Panc1 (cell line): ENCODE measurements around the gene CDK6. TPM values are rescaled to one million over a fixed set of nuclear protein-coding genes. Genes with fewer than 3 reads are reported as not detected.
A peak's percentile ranks its signal among the peaks of the same experiment; 100 is the strongest.

Experiments
- ATAC-seq: fragments of 200-7000 bp; cut with Tn5 transposase; 2 replicates; pipeline ENCODE4 v1.9.1; 2020; ENCODE audit warnings: mild to moderate bottlenecking, moderate library complexity
- BruUV-seq: library from RNA; stranded (reverse); fragments of 400-500 nt; replicated peaks from 2 replicates; lab custom pipeline; 2021; lab: Mats Ljungman, UMichigan
- CTCF ChIA-PET: fragments of 300-600 bp; sonication (Branson Sonifier 250); formaldehyde crosslinking; loops from one replicate; lab custom pipeline; 2022; ENCODE audit warnings: antibody characterized with exemption; lab: Charles Lee
- POLR2A ChIA-PET: fragments of 300-600 bp; sonication (Branson Sonifier 250); formaldehyde crosslinking; loops from one replicate; lab custom pipeline; 2022; ENCODE audit warnings: antibody characterized with exemption; lab: Charles Lee
- DNase-seq: peaks from one replicate; pipeline ENCODE4 v3.0.0-alpha.2; 2010; ENCODE audit warnings: low read depth, low spot score
- H3K27ac ChIP-seq: 2 replicates; pipeline ENCODE4 v1.5.1; 2011; ENCODE audit warnings: mild to moderate bottlenecking, low read length, inconsistent platforms
- H3K27me3 ChIP-seq: fragments of 200-500 bp; sonication (Bioruptor generic); 2 replicates; pipeline ENCODE4 v1.6.0; 2014; ENCODE audit warnings: low read length, inconsistent platforms; ENCODE audit not compliant: control insufficient read depth, insufficient read depth
- H3K36me3 ChIP-seq: fragments of 200-500 bp; sonication (Bioruptor generic); 2 replicates; pipeline ENCODE4 v1.5.1; 2014; ENCODE audit warnings: inconsistent platforms, mild to moderate bottlenecking, low read length, moderate library complexity; ENCODE audit not compliant: control insufficient read depth, insufficient read depth
- H3K4me1 ChIP-seq: 2 replicates; pipeline ENCODE4 v1.5.1; 2011; ENCODE audit warnings: inconsistent platforms, mild to moderate bottlenecking, low read length, moderate library complexity; ENCODE audit not compliant: control insufficient read depth, insufficient read depth
- H3K4me3 ChIP-seq, 2 experiments: 2 replicates each; pipeline ENCODE4 v1.5.1; 2011 to 2012; ENCODE audit warnings: low read depth in 2 of 2, low read length in 2 of 2, mild to moderate bottlenecking in 2 of 2, inconsistent platforms in 1 of 2, moderate library complexity in 1 of 2
- H3K9me3 ChIP-seq: fragments of 200-500 bp; sonication (Bioruptor generic); 2 replicates; pipeline ENCODE4 v1.5.1; 2014; ENCODE audit warnings: low read depth, mild to moderate bottlenecking, inconsistent platforms, low read length, moderate library complexity; ENCODE audit not compliant: control insufficient read depth, insufficient read depth
- CTCF ChIP-seq: fragments of 450-650 bp; IDR thresholded peaks from 2 replicates; pipeline ENCODE4 v1.5.1; 2017; ENCODE audit warnings: mild to moderate bottlenecking
- POLR2AphosphoS5 ChIP-seq: IDR thresholded peaks from 2 replicates; pipeline ENCODE4 v1.6.1; 2012; ENCODE audit warnings: mild to moderate bottlenecking, low read depth, low read length, moderate library complexity
- SIN3A ChIP-seq: IDR thresholded peaks from 2 replicates; pipeline ENCODE4 v1.6.1; 2012; ENCODE audit warnings: low read depth, mild to moderate bottlenecking, low read length, moderate library complexity, borderline replicate concordance; ENCODE audit not compliant: insufficient read depth
- TCF7L2 ChIP-seq: IDR thresholded peaks from 2 replicates; pipeline ENCODE4 v1.6.1; 2011; ENCODE audit warnings: mild to moderate bottlenecking, low read depth, low read length, inconsistent platforms
- in situ Hi-C: cut with HindIII; loops from 2 replicates; pipeline ENCODE4 v1.10.0; 2016; ENCODE audit warnings: low sequenced_read_pairs, low pct_unique_long_range_greater_than_20kb
- intact Hi-C: fragments of 100-400 bp; cut with micrococcal nuclease; formaldehyde crosslinking; loops from one replicate; pipeline ENCODE4 v1.10.0; 2022; ENCODE audit not compliant: unreplicated experiment
- total RNA-seq: library from RNA; stranded (reverse); gene quantifications from one replicate; pipeline ENCODE4 v1.2.1, GENCODE V29; 2021; ENCODE audit not compliant: unreplicated experiment
- TF ChIP-seq, protein P1 (sequence below), 2 experiments: IDR thresholded peaks; 2 replicates each; pipeline ENCODE4 v1.6.1; 2011 to 2012; ENCODE audit warnings: low read depth in 2 of 2, control low read depth in 1 of 2, low read length in 1 of 2, mild to moderate bottlenecking in 1 of 2, moderate library complexity in 1 of 2; ENCODE audit not compliant: insufficient read depth in 1 of 2

The CDK6 gene
- total RNA-seq, 1 experiment from 2014 or later = 57.4 TPM

DNA sequence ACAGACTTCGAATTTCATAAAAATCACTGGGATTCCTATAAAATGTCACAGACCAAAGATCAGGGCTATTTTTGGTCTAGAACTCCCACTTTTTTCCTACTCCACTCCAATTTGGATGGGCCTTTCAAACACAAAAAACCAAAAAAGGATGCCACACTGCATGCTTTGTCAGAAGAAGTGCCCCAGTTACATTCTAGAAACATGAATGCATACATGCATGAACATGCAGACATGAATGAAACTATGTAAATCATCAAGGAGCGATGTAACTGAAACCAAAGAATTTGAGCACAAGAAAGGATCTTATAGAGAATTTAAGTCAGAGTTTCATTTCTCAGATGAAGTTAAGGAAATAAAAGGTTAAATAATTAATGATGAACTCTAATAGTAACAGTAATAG lies 214.3 kb downstream of the CDK6 start:
- H3K9me3 ChIP-seq = peaks cover 15% of the 10 kb centered on the region; the same call in 1 of the 2 replicates
- H3K4me3 ChIP-seq = no peak overlapping the region
- ChIA-PET POLR2A (interaction anchor here (0.6 kb wide), 1 partner anchor 61 kb away, joined by 10 read pairs; no protein-coding TSS in a partner anchor), CTCF (no interaction called here)
- ATAC-seq (no peak), DNase-seq (no peak)
- H3K4me1 ChIP-seq = peaks cover 28% of the 10 kb centered on the region
- BruUV-seq = no TSS peak
- H3K27ac ChIP-seq = peak overlapping the region; percentile 80
- in situ Hi-C loops (no loop called here), intact Hi-C loops (loop anchor here (5.0 kb wide), 1 partner anchor 75 kb away; no protein-coding TSS in a partner anchor)
- peaks cover 8% of the 10 kb centered on the region; the same call in 1 of the 2 replicates for H3K36me3 ChIP-seq
- TF ChIP-seq, protein P1, sequence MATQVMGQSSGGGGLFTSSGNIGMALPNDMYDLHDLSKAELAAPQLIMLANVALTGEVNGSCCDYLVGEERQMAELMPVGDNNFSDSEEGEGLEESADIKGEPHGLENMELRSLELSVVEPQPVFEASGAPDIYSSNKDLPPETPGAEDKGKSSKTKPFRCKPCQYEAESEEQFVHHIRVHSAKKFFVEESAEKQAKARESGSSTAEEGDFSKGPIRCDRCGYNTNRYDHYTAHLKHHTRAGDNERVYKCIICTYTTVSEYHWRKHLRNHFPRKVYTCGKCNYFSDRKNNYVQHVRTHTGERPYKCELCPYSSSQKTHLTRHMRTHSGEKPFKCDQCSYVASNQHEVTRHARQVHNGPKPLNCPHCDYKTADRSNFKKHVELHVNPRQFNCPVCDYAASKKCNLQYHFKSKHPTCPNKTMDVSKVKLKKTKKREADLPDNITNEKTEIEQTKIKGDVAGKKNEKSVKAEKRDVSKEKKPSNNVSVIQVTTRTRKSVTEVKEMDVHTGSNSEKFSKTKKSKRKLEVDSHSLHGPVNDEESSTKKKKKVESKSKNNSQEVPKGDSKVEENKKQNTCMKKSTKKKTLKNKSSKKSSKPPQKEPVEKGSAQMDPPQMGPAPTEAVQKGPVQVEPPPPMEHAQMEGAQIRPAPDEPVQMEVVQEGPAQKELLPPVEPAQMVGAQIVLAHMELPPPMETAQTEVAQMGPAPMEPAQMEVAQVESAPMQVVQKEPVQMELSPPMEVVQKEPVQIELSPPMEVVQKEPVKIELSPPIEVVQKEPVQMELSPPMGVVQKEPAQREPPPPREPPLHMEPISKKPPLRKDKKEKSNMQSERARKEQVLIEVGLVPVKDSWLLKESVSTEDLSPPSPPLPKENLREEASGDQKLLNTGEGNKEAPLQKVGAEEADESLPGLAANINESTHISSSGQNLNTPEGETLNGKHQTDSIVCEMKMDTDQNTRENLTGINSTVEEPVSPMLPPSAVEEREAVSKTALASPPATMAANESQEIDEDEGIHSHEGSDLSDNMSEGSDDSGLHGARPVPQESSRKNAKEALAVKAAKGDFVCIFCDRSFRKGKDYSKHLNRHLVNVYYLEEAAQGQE (IDR thresholded peaks at IDR 0.05; ENCODE audit: insufficient read depth in 1 of 2, low read depth in 2 of 2, low read length in 1 of 2) = no peak
- TF ChIP-seq CTCF (no peak), TCF7L2 (no peak), POLR2AphosphoS5 (no peak), SIN3A (no peak)
- H3K27me3 ChIP-seq = no peaks in the 10 kb centered on the region

GRCh38 chr7:92621561-92622023 lies 214.8 kb downstream of the CDK6 start:
- Histone ChIP-seq H3K27me3 (no peaks in the 10 kb centered on the region), H3K27ac (peak overlapping the region; percentile 80), H3K4me3 (no peak overlapping the region), H3K4me1 (peaks cover 28% of the 10 kb centered on the region), H3K36me3 (peaks cover 8% of the 10 kb centered on the region; the same call in 1 of the 2 replicates), H3K9me3 (peaks cover 15% of the 10 kb centered on the region; the same call in 1 of the 2 replicates)
- in situ Hi-C loops = no loop called here
- ATAC-seq (peak; percentile 60), DNase-seq (no peak)
- intact Hi-C loops = loop anchor here (2.0 to 5.0 kb wide), 3 partner anchors 76 to 433 kb away; no protein-coding TSS in a partner anchor
- ChIA-PET POLR2A (no interaction called here), CTCF (no interaction called here)
- TF ChIP-seq, protein P1 (IDR thresholded peaks at IDR 0.05; ENCODE audit: insufficient read depth in 1 of 2, low read depth in 2 of 2, low read length in 1 of 2) = no peak
- TF ChIP-seq POLR2AphosphoS5 (no peak), TCF7L2 (no peak)
- no TSS peak for BruUV-seq
